ENCODE results near the gene MBNL1. TPM values are rescaled to one million over a fixed set of nuclear protein-coding genes. Genes with fewer than 3 reads are reported as not detected.

Gene MBNL1
- polyA plus RNA-seq, 4 donors, result 39.6 to 48.7 (median 40.6) TPM

- H3K36me3 ChIP-seq (ENCODE audit: control insufficient read depth in 3 of 3, insufficient read depth in 2 of 3, low read depth in 1 of 3, low read length in 3 of 3), result peaks cover 0 to 2% (median 1%) of the 10 kb centered on the region in 3 donors
- FAIRE-seq (no peak), DNase-seq (no peak)
- 59 to 86% (median 73%) methylated on average over 4 of the region's 4 CpGs for WGBS, 3 donors
- H3K4me3 ChIP-seq (ENCODE audit: low read depth in 1 of 3, low read length in 3 of 3), result no peak overlapping the region
- H3K27me3 ChIP-seq (ENCODE audit: control insufficient read depth in 3 of 3, insufficient read depth in 3 of 3, low read length in 3 of 3), result no peaks in the 10 kb centered on the region
- no peak overlapping the region for H3K27ac ChIP-seq (ENCODE audit: low read depth in 1 of 3, low read length in 2 of 3)
- peaks cover 0 to 3% (median 0%) of the 10 kb centered on the region in 3 donors for H3K4me1 ChIP-seq (ENCODE audit: control insufficient read depth in 3 of 3, insufficient read depth in 2 of 3, low read depth in 1 of 3, low read length in 2 of 3)
- no peaks in the 10 kb centered on the region for H3K9me3 ChIP-seq (ENCODE audit: control insufficient read depth in 2 of 2, insufficient read depth in 1 of 2, low read depth in 1 of 2, low read length in 1 of 2)
These were observed 49.2 kb downstream of the MBNL1 start for GRCh38 chr3:152317956-152318355.

GRCh38 chr3:152318512-152318911, 49.8 kb downstream of the MBNL1 start:
- Histone ChIP-seq H3K27me3 (ENCODE audit: control insufficient read depth in 3 of 3, insufficient read depth in 3 of 3, low read length in 3 of 3) (no peaks in the 10 kb centered on the region), H3K4me1 (ENCODE audit: control insufficient read depth in 3 of 3, insufficient read depth in 2 of 3, low read depth in 1 of 3, low read length in 2 of 3) (peaks cover 0 to 3% (median 0%) of the 10 kb centered on the region in 3 donors), H3K4me3 (ENCODE audit: low read depth in 1 of 3, low read length in 3 of 3) (no peak overlapping the region), H3K9me3 (ENCODE audit: control insufficient read depth in 2 of 2, insufficient read depth in 1 of 2, low read depth in 1 of 2, low read length in 1 of 2) (no peaks in the 10 kb centered on the region), H3K36me3 (ENCODE audit: control insufficient read depth in 3 of 3, insufficient read depth in 2 of 3, low read depth in 1 of 3, low read length in 3 of 3) (peaks cover 0 to 2% (median 1%) of the 10 kb centered on the region in 3 donors), H3K27ac (ENCODE audit: low read depth in 1 of 3, low read length in 2 of 3) (no peak overlapping the region)
- no peak for FAIRE-seq
- no peak for DNase-seq

GRCh38 chr3:152319256-152319655, 50.5 kb downstream of the MBNL1 start:
- Histone ChIP-seq H3K4me1 (ENCODE audit: control insufficient read depth in 3 of 3, insufficient read depth in 2 of 3, low read depth in 1 of 3, low read length in 2 of 3) (peaks cover 0 to 3% (median 0%) of the 10 kb centered on the region in 3 donors), H3K4me3 (ENCODE audit: low read depth in 1 of 3, low read length in 3 of 3) (no peak overlapping the region), H3K27me3 (ENCODE audit: control insufficient read depth in 3 of 3, insufficient read depth in 3 of 3, low read length in 3 of 3) (no peaks in the 10 kb centered on the region), H3K36me3 (ENCODE audit: control insufficient read depth in 3 of 3, insufficient read depth in 2 of 3, low read depth in 1 of 3, low read length in 3 of 3) (peaks cover 0 to 2% (median 1%) of the 10 kb centered on the region in 3 donors), H3K27ac (ENCODE audit: low read depth in 1 of 3, low read length in 2 of 3) (no peak overlapping the region), H3K9me3 (ENCODE audit: control insufficient read depth in 2 of 2, insufficient read depth in 1 of 2, low read depth in 1 of 2, low read length in 1 of 2) (no peaks in the 10 kb centered on the region)
- WGBS, 3 donors, result 80 to 92% (median 81%) methylated on average over 2 of the region's 2 CpGs
- DNase-seq (no peak), FAIRE-seq (no peak)

- Histone ChIP-seq H3K27me3 (ENCODE audit: control insufficient read depth in 3 of 3, insufficient read depth in 3 of 3, low read length in 3 of 3) (no peaks in the 10 kb centered on the region), H3K9me3 (ENCODE audit: control insufficient read depth in 2 of 2, insufficient read depth in 1 of 2, low read depth in 1 of 2, low read length in 1 of 2) (no peaks in the 10 kb centered on the region), H3K36me3 (ENCODE audit: control insufficient read depth in 3 of 3, insufficient read depth in 2 of 3, low read depth in 1 of 3, low read length in 3 of 3) (peaks cover 0 to 2% (median 1%) of the 10 kb centered on the region in 3 donors), H3K4me3 (ENCODE audit: low read depth in 1 of 3, low read length in 3 of 3) (no peak overlapping the region), H3K4me1 (ENCODE audit: control insufficient read depth in 3 of 3, insufficient read depth in 2 of 3, low read depth in 1 of 3, low read length in 2 of 3) (peaks cover 0 to 2% (median 0%) of the 10 kb centered on the region in 3 donors), H3K27ac (ENCODE audit: low read depth in 1 of 3, low read length in 2 of 3) (no peak overlapping the region)
- no peak for FAIRE-seq
- 79 to 91% (median 88%) methylated on average over 3 of the region's 3 CpGs for WGBS, 3 donors
- DNase-seq, result peak in 1 of 2 donors; percentile 30
These were observed 51.3 kb downstream of the MBNL1 start for GRCh38 chr3:152319831-152320617.

- Histone ChIP-seq H3K27ac (ENCODE audit: low read depth in 1 of 3, low read length in 2 of 3) (no peak overlapping the region), H3K36me3 (ENCODE audit: control insufficient read depth in 3 of 3, insufficient read depth in 2 of 3, low read depth in 1 of 3, low read length in 3 of 3) (peaks cover 0 to 2% (median 0%) of the 10 kb centered on the region in 3 donors), H3K27me3 (ENCODE audit: control insufficient read depth in 3 of 3, insufficient read depth in 3 of 3, low read length in 3 of 3) (no peaks in the 10 kb centered on the region), H3K4me1 (ENCODE audit: control insufficient read depth in 3 of 3, insufficient read depth in 2 of 3, low read depth in 1 of 3, low read length in 2 of 3) (peaks cover 0 to 3% (median 0%) of the 10 kb centered on the region in 3 donors), H3K9me3 (ENCODE audit: control insufficient read depth in 2 of 2, insufficient read depth in 1 of 2, low read depth in 1 of 2, low read length in 1 of 2) (no peaks in the 10 kb centered on the region), H3K4me3 (ENCODE audit: low read depth in 1 of 3, low read length in 3 of 3) (no peak overlapping the region)
- DNase-seq (no peak), FAIRE-seq (no peak)
- 68 to 90% (median 81%) methylated on average over 2 of the region's 2 CpGs for WGBS, 3 donors
These were observed 52.6 kb downstream of the MBNL1 start for GRCh38 chr3:152321200-152321954.

- WGBS, 3 donors, result 83 to 92% (median 87%) methylated on average over 2 of the region's 2 CpGs
These were observed 53.2 kb downstream of the MBNL1 start for GRCh38 chr3:152321955-152322377.

GRCh38 chr3:152322756-152323155, 54.0 kb downstream of the MBNL1 start:
- Histone ChIP-seq H3K4me3 (ENCODE audit: low read depth in 1 of 3, low read length in 3 of 3) (no peak overlapping the region), H3K9me3 (ENCODE audit: control insufficient read depth in 2 of 2, insufficient read depth in 1 of 2, low read depth in 1 of 2, low read length in 1 of 2) (no peaks in the 10 kb centered on the region), H3K4me1 (ENCODE audit: control insufficient read depth in 3 of 3, insufficient read depth in 2 of 3, low read depth in 1 of 3, low read length in 2 of 3) (peaks cover 0 to 6% (median 0%) of the 10 kb centered on the region in 3 donors), H3K27me3 (ENCODE audit: control insufficient read depth in 3 of 3, insufficient read depth in 3 of 3, low read length in 3 of 3) (no peaks in the 10 kb centered on the region), H3K36me3 (ENCODE audit: control insufficient read depth in 3 of 3, insufficient read depth in 2 of 3, low read depth in 1 of 3, low read length in 3 of 3) (no peaks in the 10 kb centered on the region), H3K27ac (ENCODE audit: low read depth in 1 of 3, low read length in 2 of 3) (peak overlapping the region in 1 of 3 donors; percentile 24)
- DNase-seq (peak in 1 of 2 donors; percentile 23), FAIRE-seq (no peak)
- 20 to 67% (median 32%) methylated on average over 1 of the region's 1 CpG for WGBS, 3 donors

More at GRCh38 chr3:152321955-152322377, 53.2 kb downstream of the MBNL1 start:
- Histone ChIP-seq H3K27ac (ENCODE audit: low read depth in 1 of 3, low read length in 2 of 3) (no peak overlapping the region), H3K4me3 (ENCODE audit: low read depth in 1 of 3, low read length in 3 of 3) (no peak overlapping the region), H3K27me3 (ENCODE audit: control insufficient read depth in 3 of 3, insufficient read depth in 3 of 3, low read length in 3 of 3) (no peaks in the 10 kb centered on the region), H3K4me1 (ENCODE audit: control insufficient read depth in 3 of 3, insufficient read depth in 2 of 3, low read depth in 1 of 3, low read length in 2 of 3) (peaks cover 0 to 3% (median 0%) of the 10 kb centered on the region in 3 donors), H3K36me3 (ENCODE audit: control insufficient read depth in 3 of 3, insufficient read depth in 2 of 3, low read depth in 1 of 3, low read length in 3 of 3) (peaks cover 0 to 2% (median 0%) of the 10 kb centered on the region in 3 donors), H3K9me3 (ENCODE audit: control insufficient read depth in 2 of 2, insufficient read depth in 1 of 2, low read depth in 1 of 2, low read length in 1 of 2) (no peaks in the 10 kb centered on the region)
- FAIRE-seq, result no peak
- DNase-seq, result no peak

GRCh38 chr3:152323834-152324233, 55.1 kb downstream of the MBNL1 start:
- FAIRE-seq, result no peak
- no peak for DNase-seq
- H3K9me3 ChIP-seq (ENCODE audit: control insufficient read depth in 2 of 2, insufficient read depth in 1 of 2, low read depth in 1 of 2, low read length in 1 of 2), result no peaks in the 10 kb centered on the region
- peak overlapping the region in 1 of 3 donors; percentile 24 for H3K27ac ChIP-seq (ENCODE audit: low read depth in 1 of 3, low read length in 2 of 3)
- no peaks in the 10 kb centered on the region for H3K36me3 ChIP-seq (ENCODE audit: control insufficient read depth in 3 of 3, insufficient read depth in 2 of 3, low read depth in 1 of 3, low read length in 3 of 3)
- no peaks in the 10 kb centered on the region for H3K27me3 ChIP-seq (ENCODE audit: control insufficient read depth in 3 of 3, insufficient read depth in 3 of 3, low read length in 3 of 3)
- 57 to 67% (median 57%) methylated on average over 4 of the region's 4 CpGs for WGBS, 3 donors
- H3K4me1 ChIP-seq (ENCODE audit: control insufficient read depth in 3 of 3, insufficient read depth in 2 of 3, low read depth in 1 of 3, low read length in 2 of 3), result peaks cover 0 to 6% (median 0%) of the 10 kb centered on the region in 3 donors
- H3K4me3 ChIP-seq (ENCODE audit: low read depth in 1 of 3, low read length in 3 of 3), result no peak overlapping the region
